BLaER1 (cell line): ENCODE data around the gene SPNS1.
"Not testable (repeated sequence)": the region's sequence is repeated elsewhere in the genome, so short reads cannot be mapped to it uniquely, and the experiment has no call there.

Experiments
- H3K27ac ChIP-seq: shearing (Covaris generic); formaldehyde crosslinking; 2 replicates; pipeline ENCODE4 v1.8.1; 2022
- H3K27me3 ChIP-seq: shearing (Covaris generic); formaldehyde crosslinking; 2 replicates; pipeline ENCODE4 v1.8.1; 2022
- H3K36me3 ChIP-seq: shearing (Covaris generic); formaldehyde crosslinking; 2 replicates; pipeline ENCODE4 v1.8.1; 2022
- H3K4me1 ChIP-seq: shearing (Covaris generic); formaldehyde crosslinking; 2 replicates; pipeline ENCODE4 v1.8.1; 2022
- H3K4me2 ChIP-seq: shearing (Covaris generic); formaldehyde crosslinking; 2 replicates; pipeline ENCODE4 v1.8.1; 2022
- H3K4me3 ChIP-seq: shearing (Covaris generic); formaldehyde crosslinking; 2 replicates; pipeline ENCODE4 v1.8.1; 2022
- H3K9ac ChIP-seq: shearing (Covaris generic); formaldehyde crosslinking; 2 replicates; pipeline ENCODE4 v1.8.1; 2022
- H3K9me3 ChIP-seq: shearing (Covaris generic); formaldehyde crosslinking; 2 replicates; pipeline ENCODE4 v1.8.1; 2022
- H4K20me1 ChIP-seq: shearing (Covaris generic); formaldehyde crosslinking; 2 replicates; pipeline ENCODE4 v1.8.1; 2022
- Cebpa-rat ChIP-seq: shearing (Covaris generic); IDR thresholded peaks from 2 replicates; pipeline ENCODE4 v1.8.1; 2022

SPNS1 gene

GRCh38 chr16:28950648-28951409 is 23.7 kb upstream of the SPNS1 start, which contains the start of gene NFATC2IP:
Gene NFATC2IP (plus strand): TSS chr16:28950937. CDS start chr16:28951012, 75 bp downstream.
- Histone ChIP-seq H3K4me3 (peak within 1 kb of the TSS; percentile 91), H3K36me3 (peaks cover 38% of the 10 kb centered on the region), H3K27ac (peak within 1 kb of the TSS; percentile 86), H4K20me1 (peaks cover 29% of the 10 kb centered on the region), H3K27me3 (no peaks in the 10 kb centered on the region), H3K9me3 (no peaks in the 10 kb centered on the region), H3K9ac (peak within 1 kb of the TSS; percentile 97), H3K4me2 (peak within 1 kb of the TSS; percentile 96), H3K4me1 (peaks cover 31% of the 10 kb centered on the region)
- no peak for TF ChIP-seq Cebpa-rat

DNA sequence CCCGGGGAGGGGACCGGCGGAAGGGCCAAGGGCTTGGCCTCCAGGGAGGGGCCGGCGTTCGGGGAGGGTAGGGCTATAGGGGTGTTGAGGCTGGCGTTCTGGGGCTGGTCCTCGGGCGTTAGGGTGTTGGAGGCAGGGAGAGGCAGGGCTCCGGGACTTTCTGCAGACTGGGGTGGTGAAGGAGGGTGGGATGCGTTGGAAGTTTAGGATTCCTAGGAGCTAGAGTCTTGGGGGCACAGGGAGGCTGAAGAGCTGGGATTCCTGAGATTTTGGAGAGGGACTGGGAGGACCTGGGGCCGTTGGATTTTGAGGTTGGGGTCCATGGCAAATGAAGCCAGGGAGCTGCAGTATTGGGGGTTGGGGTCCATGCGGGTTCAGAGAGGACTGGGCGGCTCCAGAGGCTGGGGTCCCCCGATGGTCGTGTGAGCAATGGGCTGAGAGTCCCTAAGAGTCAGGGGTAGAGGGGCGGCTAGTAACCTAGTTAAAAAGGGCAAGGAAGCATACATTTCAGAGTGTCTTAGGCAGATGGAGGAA is 23.1 kb upstream of the SPNS1 start:
- peaks cover 29% of the 10 kb centered on the region for H3K4me1 ChIP-seq
- peak overlapping the region; percentile 97 for H3K9ac ChIP-seq
- peaks cover 44% of the 10 kb centered on the region for H3K36me3 ChIP-seq
- H3K4me2 ChIP-seq = peak overlapping the region; percentile 96
- H4K20me1 ChIP-seq = peaks cover 30% of the 10 kb centered on the region
- no peaks in the 10 kb centered on the region for H3K9me3 ChIP-seq
- no peak for TF ChIP-seq Cebpa-rat
- peak overlapping the region; percentile 91 for H3K4me3 ChIP-seq
- H3K27me3 ChIP-seq = no peaks in the 10 kb centered on the region
- H3K27ac ChIP-seq = peak overlapping the region; percentile 86

DNA sequence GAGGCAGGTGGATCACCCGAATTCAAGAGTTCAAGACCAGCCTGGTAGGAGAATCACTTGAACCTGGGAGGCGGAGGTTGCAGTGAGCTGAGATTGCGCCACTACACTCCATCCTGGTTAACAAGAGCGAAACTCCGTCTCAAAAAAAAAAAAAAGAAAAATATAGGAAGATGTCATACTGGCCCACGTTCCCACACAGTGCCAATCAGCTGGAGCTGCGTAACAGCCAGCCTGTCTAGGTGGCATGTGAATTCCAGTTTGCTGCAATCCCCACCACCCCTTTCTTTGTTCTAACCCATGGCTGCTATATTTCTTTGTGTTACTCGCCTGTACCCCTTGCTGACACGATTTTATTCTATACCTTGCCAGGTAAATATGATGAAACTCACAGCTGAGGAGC is 16.4 kb upstream of the SPNS1 start:
- peaks cover 98% of the 10 kb centered on the region for H3K36me3 ChIP-seq
- peaks cover 15% of the 10 kb centered on the region; the same call in 1 of the 2 replicates for H4K20me1 ChIP-seq
- H3K4me2 ChIP-seq = no peak overlapping the region

GRCh38 chr16:28958836-28959235 is 15.7 kb upstream of the SPNS1 start:
- no peaks in the 10 kb centered on the region for H3K9me3 ChIP-seq
- H3K4me2 ChIP-seq = no peak overlapping the region
- peaks cover under 1% of the 10 kb centered on the region; the same call in 1 of the 2 replicates for H3K4me1 ChIP-seq
- no peak overlapping the region for H3K9ac ChIP-seq
- H3K27me3 ChIP-seq = no peaks in the 10 kb centered on the region
- H3K27ac ChIP-seq = no peak overlapping the region
- peaks cover 98% of the 10 kb centered on the region for H3K36me3 ChIP-seq
- no peak for TF ChIP-seq Cebpa-rat
- no peak overlapping the region for H3K4me3 ChIP-seq
- peaks cover 15% of the 10 kb centered on the region; the same call in 1 of the 2 replicates for H4K20me1 ChIP-seq

More for the DNA sequence above, 16.4 kb upstream of the SPNS1 start:
- Histone ChIP-seq H3K9ac (no peak overlapping the region), H3K27ac (no peak overlapping the region), H3K4me1 (peaks cover 6% of the 10 kb centered on the region; the same call in 1 of the 2 replicates), H3K9me3 (no peaks in the 10 kb centered on the region), H3K4me3 (no peak overlapping the region), H3K27me3 (no peaks in the 10 kb centered on the region)
- no peak for TF ChIP-seq Cebpa-rat

GRCh38 chr16:28964072-28964471 is 10.5 kb upstream of the SPNS1 start:
- Histone ChIP-seq H4K20me1 (0 out of 2 replicates have a peak, but pooled peaks cover 9% of the 10 kb centered on the region), H3K4me1 (no peaks in the 10 kb centered on the region), H3K27ac (no peak overlapping the region), H3K9ac (no peak overlapping the region), H3K27me3 (no peaks in the 10 kb centered on the region), H3K4me3 (no peak overlapping the region), H3K4me2 (no peak overlapping the region), H3K36me3 (peaks cover 78% of the 10 kb centered on the region), H3K9me3 (no peaks in the 10 kb centered on the region)
- TF ChIP-seq Cebpa-rat = no peak

DNA sequence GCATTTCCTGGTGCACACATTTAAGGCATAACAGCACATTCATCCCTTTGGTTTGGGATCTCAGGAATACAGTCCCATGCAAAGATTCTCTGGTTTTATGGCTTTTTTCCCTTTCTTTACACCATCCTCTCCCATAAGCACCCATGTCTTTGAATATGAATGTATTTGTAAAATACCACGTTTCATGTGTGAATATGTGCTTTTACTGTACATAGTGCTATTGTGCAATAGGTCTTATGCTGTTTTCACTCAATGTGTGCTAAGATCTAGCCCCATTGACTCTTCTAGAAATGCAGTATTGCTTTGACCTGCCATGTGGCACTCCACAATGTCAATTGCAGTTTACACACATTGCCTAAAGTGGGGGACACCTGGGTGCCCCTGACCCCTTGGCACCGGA is 10.1 kb upstream of the SPNS1 start:
- TF ChIP-seq Cebpa-rat = peak; percentile 39; the same call in 1 of the 2 replicates
- Histone ChIP-seq H3K36me3 (peaks cover 74% of the 10 kb centered on the region), H3K9me3 (no peaks in the 10 kb centered on the region), H3K9ac (no peak overlapping the region), H3K27me3 (no peaks in the 10 kb centered on the region), H3K4me1 (no peaks in the 10 kb centered on the region), H3K4me3 (no peak overlapping the region), H3K4me2 (no peak overlapping the region), H3K27ac (no peak overlapping the region), H4K20me1 (0 out of 2 replicates have a peak, but pooled peaks cover 9% of the 10 kb centered on the region)

DNA sequence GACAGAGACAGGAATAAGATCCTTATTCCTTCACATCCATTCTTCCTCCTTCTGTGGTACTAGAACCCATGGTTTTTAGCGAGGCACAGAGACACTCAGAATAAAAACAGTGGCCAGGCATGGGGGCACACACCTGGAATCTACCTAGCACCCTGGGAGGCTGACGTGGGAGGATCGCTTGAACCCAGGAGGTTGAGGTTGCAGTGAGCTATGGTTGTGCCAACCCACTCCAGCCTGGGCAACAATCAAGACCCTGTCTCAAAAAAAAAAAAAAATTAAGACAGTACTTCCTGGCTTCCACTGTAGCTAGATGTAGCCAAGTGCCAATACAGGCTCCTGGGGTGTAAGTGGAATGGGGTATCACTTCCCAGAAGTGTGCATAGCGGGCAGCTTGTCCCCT is 7.4 kb upstream of the SPNS1 start:
- no peaks in the 10 kb centered on the region for H3K27me3 ChIP-seq
- H3K9ac ChIP-seq = no peak overlapping the region
- no peak for TF ChIP-seq Cebpa-rat
- H3K4me1 ChIP-seq = no peaks in the 10 kb centered on the region
- peaks cover 49% of the 10 kb centered on the region for H3K36me3 ChIP-seq
- H4K20me1 ChIP-seq = 0 out of 2 replicates have a peak, but pooled peaks cover 9% of the 10 kb centered on the region
- no peak overlapping the region for H3K27ac ChIP-seq
- H3K4me2 ChIP-seq = no peak overlapping the region
- H3K4me3 ChIP-seq = no peak overlapping the region
- H3K9me3 ChIP-seq = no peaks in the 10 kb centered on the region

DNA sequence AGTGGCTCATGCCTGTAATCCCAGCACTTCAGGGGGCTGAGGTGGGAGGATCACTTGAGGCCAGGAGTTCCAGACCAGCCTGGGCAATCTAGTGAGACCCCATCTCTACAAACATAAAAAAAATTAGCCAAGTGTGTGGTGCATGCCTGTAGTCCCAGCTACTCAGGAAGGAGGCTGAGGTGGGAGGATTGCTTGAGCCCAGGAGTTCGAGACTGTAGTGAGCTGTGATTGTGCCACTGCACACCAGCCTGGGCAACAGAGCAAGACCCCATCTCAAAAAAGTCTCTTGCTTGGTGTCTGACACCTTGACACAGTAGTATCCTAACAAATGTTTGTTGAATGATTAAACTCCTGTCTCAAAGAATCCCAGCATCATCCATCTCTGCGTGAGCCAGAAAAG is 4.9 kb upstream of the SPNS1 start:
- H3K9ac ChIP-seq, H4K20me1 ChIP-seq, H3K9me3 ChIP-seq, H3K4me3 ChIP-seq, H3K4me1 ChIP-seq, H3K4me2 ChIP-seq, H3K27ac ChIP-seq, H3K27me3 ChIP-seq: not testable (repeated sequence)
- peaks cover 24% of the 10 kb centered on the region for H3K36me3 ChIP-seq

- TF ChIP-seq Cebpa-rat = no peak
- Histone ChIP-seq H4K20me1 (no peaks in the 10 kb centered on the region), H3K4me3 (peak overlapping the region; percentile 96), H3K4me1 (peaks cover 24% of the 10 kb centered on the region), H3K9me3 (no peaks in the 10 kb centered on the region), H3K9ac (peak overlapping the region; percentile 88), H3K4me2 (peak overlapping the region; percentile 99), H3K27ac (peak overlapping the region; percentile 87), H3K36me3 (peaks cover 13% of the 10 kb centered on the region), H3K27me3 (no peaks in the 10 kb centered on the region)
Observed at GRCh38 chr16:28974007-28974436, 556 bp upstream of the SPNS1 start.

- no peak for TF ChIP-seq Cebpa-rat
- Histone ChIP-seq H3K9me3 (no peaks in the 10 kb centered on the region), H3K27ac (peak overlapping the region; percentile 87), H3K36me3 (peaks cover 24% of the 10 kb centered on the region), H3K4me2 (peak overlapping the region; percentile 99), H3K4me3 (peak overlapping the region; percentile 96), H3K27me3 (no peaks in the 10 kb centered on the region), H3K4me1 (peaks cover 24% of the 10 kb centered on the region), H4K20me1 (no peaks in the 10 kb centered on the region), H3K9ac (peak overlapping the region; percentile 88)
Observed at GRCh38 chr16:28975158-28975599, 601 bp downstream of the SPNS1 start.
